PFSK-1 (cell line): ENCODE data around the gene TMEM200B.

Experiments
- POLR2AphosphoS5 ChIP-seq: IDR thresholded peaks from 2 replicates; pipeline ENCODE4 v1.6.1; 2012; ENCODE audit warnings: low read depth, mild to moderate bottlenecking, control low read depth, low read length, moderate library complexity
- SIN3A ChIP-seq: IDR thresholded peaks from 2 replicates; pipeline ENCODE4 v1.6.1; 2012; ENCODE audit warnings: mild to moderate bottlenecking, low read length, moderate library complexity, borderline replicate concordance; ENCODE audit not compliant: insufficient read depth
- TAF1 ChIP-seq: IDR thresholded peaks from 2 replicates; pipeline ENCODE4 v1.6.1; 2012; ENCODE audit warnings: low read length, control low read depth, borderline replicate concordance; ENCODE audit not compliant: insufficient read depth
- TF ChIP-seq, protein P1 (sequence below), 2 experiments: IDR thresholded peaks; 2 replicates each; pipeline versions ENCODE4 v1.6.1 to v1.8.0; 2011 to 2012; ENCODE audit warnings: low read depth in 2 of 2, low read length in 2 of 2, control low read depth in 1 of 2, inconsistent platforms in 1 of 2, mild to moderate bottlenecking in 1 of 2, moderate library complexity in 1 of 2; ENCODE audit not compliant: insufficient read depth in 1 of 2

DNA sequence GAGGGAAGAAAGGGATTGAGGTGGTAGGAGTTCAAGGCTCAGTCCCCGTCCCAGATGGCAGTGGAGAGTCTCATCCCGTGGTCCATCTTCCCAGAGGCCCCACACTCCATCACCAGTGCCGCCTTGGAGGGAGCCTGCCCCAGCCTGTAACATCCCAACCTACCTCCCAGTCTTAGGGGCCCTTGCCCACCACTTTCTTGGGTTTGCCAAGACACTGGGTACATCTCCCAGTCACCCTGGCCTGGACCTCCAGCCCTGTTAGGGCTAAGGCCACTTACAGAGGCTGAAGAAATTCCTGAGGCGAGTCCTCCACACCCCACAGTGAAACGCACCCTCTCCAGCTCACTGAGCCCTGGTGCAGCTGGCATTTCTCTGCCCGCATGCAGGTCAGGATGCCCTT, 3.3 kb downstream of the TMEM200B start:
- TF ChIP-seq POLR2AphosphoS5 (no peak), TAF1 (no peak), SIN3A (no peak)
- TF ChIP-seq, protein P1, sequence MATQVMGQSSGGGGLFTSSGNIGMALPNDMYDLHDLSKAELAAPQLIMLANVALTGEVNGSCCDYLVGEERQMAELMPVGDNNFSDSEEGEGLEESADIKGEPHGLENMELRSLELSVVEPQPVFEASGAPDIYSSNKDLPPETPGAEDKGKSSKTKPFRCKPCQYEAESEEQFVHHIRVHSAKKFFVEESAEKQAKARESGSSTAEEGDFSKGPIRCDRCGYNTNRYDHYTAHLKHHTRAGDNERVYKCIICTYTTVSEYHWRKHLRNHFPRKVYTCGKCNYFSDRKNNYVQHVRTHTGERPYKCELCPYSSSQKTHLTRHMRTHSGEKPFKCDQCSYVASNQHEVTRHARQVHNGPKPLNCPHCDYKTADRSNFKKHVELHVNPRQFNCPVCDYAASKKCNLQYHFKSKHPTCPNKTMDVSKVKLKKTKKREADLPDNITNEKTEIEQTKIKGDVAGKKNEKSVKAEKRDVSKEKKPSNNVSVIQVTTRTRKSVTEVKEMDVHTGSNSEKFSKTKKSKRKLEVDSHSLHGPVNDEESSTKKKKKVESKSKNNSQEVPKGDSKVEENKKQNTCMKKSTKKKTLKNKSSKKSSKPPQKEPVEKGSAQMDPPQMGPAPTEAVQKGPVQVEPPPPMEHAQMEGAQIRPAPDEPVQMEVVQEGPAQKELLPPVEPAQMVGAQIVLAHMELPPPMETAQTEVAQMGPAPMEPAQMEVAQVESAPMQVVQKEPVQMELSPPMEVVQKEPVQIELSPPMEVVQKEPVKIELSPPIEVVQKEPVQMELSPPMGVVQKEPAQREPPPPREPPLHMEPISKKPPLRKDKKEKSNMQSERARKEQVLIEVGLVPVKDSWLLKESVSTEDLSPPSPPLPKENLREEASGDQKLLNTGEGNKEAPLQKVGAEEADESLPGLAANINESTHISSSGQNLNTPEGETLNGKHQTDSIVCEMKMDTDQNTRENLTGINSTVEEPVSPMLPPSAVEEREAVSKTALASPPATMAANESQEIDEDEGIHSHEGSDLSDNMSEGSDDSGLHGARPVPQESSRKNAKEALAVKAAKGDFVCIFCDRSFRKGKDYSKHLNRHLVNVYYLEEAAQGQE (IDR thresholded peaks at IDR 0.05; ENCODE audit: insufficient read depth in 1 of 2, low read depth in 2 of 2, low read length in 2 of 2), result no peak
